GM12874 (cell line): ENCODE measurements around the gene DLX3.

ENCODE experiments used
- TF ChIP-seq, protein P1 (sequence below): IDR thresholded peaks from 2 replicates; pipeline ENCODE4 v1.5.1; 2011; ENCODE audit warnings: low read depth, mild to moderate bottlenecking, control low read depth, low read length, moderate library complexity; ENCODE audit not compliant: insufficient read depth

The DLX3 gene

DNA sequence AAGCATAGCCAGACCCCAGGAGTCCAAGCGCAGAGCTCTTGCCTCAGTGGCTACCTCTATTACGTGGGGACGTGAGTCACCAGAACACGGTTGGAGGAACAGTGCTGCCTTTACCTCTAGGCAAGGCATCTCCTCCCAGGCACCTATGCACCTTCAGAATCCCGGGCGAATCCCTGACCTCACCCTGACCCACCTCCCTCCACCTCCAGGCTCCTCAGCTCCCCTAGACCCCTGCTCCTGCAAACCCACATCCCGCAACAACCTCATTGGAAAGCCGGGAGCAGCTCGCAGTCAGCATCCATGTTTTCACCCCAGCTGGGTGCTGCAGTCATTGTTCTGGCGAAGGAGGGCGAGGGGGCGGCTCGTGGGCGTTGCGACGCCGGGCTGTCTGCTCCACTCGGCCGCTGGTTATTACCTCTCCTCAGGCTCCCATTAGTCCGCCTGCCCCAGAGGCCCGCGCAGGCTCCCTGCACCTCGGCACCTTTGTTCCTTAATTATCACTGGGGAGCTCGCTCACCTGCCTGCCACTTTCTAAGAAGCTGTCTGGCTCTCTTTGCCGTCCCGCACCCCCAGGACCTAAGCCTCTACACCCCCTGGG is 50.7 kb downstream of the DLX3 start:
- TF ChIP-seq, protein P1, sequence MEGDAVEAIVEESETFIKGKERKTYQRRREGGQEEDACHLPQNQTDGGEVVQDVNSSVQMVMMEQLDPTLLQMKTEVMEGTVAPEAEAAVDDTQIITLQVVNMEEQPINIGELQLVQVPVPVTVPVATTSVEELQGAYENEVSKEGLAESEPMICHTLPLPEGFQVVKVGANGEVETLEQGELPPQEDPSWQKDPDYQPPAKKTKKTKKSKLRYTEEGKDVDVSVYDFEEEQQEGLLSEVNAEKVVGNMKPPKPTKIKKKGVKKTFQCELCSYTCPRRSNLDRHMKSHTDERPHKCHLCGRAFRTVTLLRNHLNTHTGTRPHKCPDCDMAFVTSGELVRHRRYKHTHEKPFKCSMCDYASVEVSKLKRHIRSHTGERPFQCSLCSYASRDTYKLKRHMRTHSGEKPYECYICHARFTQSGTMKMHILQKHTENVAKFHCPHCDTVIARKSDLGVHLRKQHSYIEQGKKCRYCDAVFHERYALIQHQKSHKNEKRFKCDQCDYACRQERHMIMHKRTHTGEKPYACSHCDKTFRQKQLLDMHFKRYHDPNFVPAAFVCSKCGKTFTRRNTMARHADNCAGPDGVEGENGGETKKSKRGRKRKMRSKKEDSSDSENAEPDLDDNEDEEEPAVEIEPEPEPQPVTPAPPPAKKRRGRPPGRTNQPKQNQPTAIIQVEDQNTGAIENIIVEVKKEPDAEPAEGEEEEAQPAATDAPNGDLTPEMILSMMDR = no peak

DNA sequence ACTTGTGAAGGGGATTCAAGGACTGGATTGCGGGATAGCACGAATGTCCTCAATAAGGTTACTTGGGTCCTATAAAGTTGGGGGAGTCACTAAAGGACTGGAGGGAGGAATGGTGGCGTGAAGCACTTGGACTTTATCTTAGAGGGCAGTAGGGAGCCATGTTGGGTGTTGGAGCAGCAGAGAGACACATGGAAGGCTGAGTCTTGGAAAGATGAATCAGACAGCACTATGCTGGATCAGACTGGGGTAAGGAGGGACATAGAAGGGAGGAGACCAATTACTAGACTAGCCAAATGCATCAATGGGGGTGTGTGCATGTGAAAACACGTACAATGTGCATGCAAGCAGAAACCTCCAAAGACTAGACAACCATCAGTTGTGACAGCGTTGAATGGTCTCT is 52.1 kb downstream of the DLX3 start:
- TF ChIP-seq, protein P1 = no peak

DNA sequence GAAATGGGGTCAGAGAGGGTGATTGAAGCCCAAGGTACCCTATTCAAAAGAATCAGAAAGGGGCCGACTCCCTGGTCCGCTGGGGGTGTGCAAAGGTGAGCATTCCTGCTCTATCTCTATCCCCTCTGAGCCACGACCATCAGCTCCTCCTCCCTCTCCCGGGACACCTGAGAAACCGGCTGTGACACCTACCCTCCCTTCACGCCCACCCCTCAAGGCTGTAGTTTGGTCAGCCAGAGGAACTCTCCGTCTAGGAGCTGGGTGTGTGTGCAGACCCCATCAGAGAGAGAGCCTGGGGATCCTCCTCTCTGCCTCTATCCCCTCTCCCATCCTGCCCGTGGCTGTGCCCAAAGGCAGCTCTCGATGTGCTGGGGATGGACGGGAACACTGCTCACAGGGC is 53.6 kb downstream of the DLX3 start:
- TF ChIP-seq, protein P1 = no peak
